ENCODE results near the gene CD300E.

The CD300E gene

GRCh38 chr17:74573169-74573568 lies 50.4 kb downstream of the CD300E start:
- intact Hi-C loops (cut with DNase I) = no loop called here
- DNase-seq = no peak

- intact Hi-C loops (cut with DNase I) = no loop called here
- DNase-seq = no peak
Observed at GRCh38 chr17:74571621-74572270, 51.8 kb downstream of the CD300E start.

- DNase-seq = peak in 14 of 42 donors; percentile 6 to 45 (median 18)
- intact Hi-C loops (cut with DNase I) = no loop called here
Observed at GRCh38 chr17:74569020-74570003, 54.2 kb downstream of the CD300E start.

- intact Hi-C loops (cut with DNase I) = no loop called here
- DNase-seq = no peak
Observed at GRCh38 chr17:74568106-74568873, 55.2 kb downstream of the CD300E start.

- intact Hi-C loops (cut with DNase I) = no loop called here
- peak in 18 of 42 donors; percentile 5 to 51 (median 28) for DNase-seq
Observed at GRCh38 chr17:74567397-74567796, 56.1 kb downstream of the CD300E start, which contains the start of gene CD300H. Gene CD300H (minus strand): TSS chr17:74567509.

GRCh38 chr17:74566132-74566753 lies 57.3 kb downstream of the CD300E start:
- DNase-seq = peak in 34 of 42 donors; percentile 17 to 69 (median 42)

GRCh38 chr17:74565126-74565525 lies 58.4 kb downstream of the CD300E start:
- DNase-seq = no peak
- intact Hi-C loops (cut with DNase I) = no loop called here

More at GRCh38 chr17:74566132-74566753, 57.3 kb downstream of the CD300E start:
- intact Hi-C loops (cut with DNase I) = no loop called here

GRCh38 chr17:74563358-74563757 lies 60.2 kb downstream of the CD300E start:
- DNase-seq = no peak
- intact Hi-C loops (cut with DNase I) = no loop called here

GRCh38 chr17:74561586-74561985 lies 62.0 kb downstream of the CD300E start:
- DNase-seq = no peak
- intact Hi-C loops (cut with DNase I) = no loop called here

Data from head of caudate nucleus (tissue), 42 donors.